Stimulated activated CD4-positive, alpha-beta T cell treated with anti-CD3 and anti-CD28 coated beads, Interleukin-12 subunit alpha, Interleukin-12 subunit beta, amount 100 ng/mL, for 24 hours (primary cell): ENCODE data around the gene SLC66A1.
A peak's percentile ranks its signal among the peaks of the same experiment; 100 is the strongest.

ENCODE experiments used
- DNase-seq, 2 experiments: peaks; one replicate each; pipeline ENCODE4 v3.0.0-alpha.2; 2020; ENCODE audit warnings: low read depth in 2 of 2

The SLC66A1 gene

DNA sequence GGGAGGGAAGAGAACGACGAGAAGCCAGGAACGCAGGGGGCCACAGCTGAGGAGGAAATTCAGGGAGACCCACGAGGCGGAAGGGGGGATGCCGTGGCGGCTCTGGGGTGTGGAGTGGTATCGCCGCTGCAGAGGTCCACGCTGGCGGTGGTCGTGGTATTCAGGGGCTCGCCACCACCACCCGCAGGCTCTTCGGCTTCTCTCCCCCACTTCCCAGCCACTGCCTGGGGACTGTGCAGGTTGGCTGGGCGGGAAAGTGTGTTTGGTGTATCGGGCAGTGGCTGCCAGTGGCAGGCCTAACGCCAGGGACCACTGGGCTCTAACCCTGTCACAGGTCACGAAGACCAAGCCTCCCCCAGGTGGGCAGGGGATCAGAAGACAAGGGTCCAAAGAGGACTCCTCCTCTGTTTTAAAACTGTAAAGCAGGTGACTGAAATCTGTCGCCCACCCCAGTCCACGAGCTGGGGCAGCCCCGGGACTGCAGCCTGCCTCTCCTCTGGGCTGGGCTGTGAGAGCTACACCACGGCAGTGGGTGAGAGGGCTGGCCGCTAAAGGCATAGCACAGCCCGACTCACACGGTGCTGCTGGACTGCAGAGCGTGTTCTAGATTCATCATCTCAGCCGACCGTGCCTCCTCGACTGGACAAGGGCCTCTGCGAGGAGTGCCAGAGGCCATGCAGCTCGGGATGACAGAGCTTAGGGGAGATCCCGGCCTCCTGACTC is 30.9 kb downstream of the SLC66A1 start:
- no peak for DNase-seq

DNA sequence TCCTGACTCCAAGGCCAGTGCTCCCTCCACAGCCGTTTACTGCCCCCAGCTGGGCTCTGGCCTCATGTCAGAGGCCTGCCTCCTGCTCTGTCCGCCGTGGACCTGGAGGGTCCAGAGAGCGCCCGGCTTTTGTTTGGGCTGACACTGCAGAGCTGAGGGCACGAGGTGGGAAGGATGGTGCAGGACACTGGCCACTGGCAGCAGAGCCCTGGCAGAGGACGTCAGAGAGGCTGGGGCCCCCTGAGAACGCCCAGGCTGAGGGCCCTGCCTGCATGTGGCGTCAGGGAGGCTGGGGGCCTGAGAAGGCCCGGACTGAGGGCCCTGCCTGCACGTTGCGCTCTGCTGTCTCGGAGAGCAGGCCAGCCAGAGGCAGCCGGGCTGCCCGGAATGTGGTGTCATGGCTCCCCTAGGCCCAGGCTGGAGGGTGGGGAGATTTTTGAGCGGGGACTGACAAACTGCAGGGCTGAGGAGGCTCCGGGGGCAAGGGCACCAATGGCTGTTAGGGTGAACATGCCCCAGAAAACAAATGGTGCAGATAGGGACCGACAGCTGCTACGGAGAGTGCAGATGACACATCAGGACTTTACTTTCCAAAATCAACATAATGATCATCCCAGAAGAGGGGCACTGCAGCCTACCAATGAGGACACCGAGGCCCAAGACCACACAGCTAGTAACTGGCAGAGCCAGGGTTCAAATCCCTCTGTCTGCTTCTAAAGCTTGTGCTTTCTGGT is 31.7 kb downstream of the SLC66A1 start:
- DNase-seq, result no peak

DNA sequence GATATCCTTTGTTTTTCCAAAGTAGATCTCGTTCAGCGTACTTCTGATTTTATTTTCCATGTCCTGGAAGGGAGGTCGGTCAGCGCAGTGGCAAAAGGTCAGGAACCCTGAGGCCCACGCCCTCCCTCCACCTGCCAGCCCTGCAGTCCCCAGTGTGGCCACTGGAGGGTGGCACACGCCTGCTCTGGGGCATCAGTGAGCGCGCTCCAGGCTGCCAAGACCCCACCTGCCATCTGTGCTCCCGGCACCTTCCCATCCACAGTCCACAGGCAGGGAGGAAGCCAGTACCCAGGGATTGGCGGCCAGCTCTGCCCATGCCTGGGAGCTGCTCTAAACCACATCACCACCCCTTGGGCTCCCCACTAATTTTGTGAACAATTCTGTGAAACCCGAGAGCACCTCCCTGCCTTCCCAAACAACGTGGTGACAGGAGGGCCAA is 32.3 kb downstream of the SLC66A1 start:
- peak; percentile 11 to 22 for DNase-seq

DNA sequence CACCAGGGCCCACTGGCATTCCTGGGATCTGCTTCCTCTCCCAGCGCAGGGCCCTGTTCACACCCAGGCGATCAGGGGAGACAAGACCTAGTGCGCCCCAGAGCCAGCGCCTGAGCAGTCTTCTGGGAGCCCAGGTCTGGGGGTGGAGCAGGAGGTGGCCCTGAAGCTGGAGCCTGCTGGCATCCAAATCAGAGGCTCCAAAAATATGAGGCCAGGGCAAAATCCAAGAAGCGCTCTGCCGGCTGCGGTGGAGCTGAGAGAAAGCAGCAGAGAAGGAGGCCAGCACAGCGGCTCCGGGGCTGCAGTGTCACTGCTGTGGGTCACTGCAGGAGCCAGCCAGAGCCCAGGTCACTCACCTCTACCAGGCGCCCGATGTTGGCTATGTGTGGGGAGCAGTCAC is 32.7 kb downstream of the SLC66A1 start:
- DNase-seq, result no peak

DNA sequence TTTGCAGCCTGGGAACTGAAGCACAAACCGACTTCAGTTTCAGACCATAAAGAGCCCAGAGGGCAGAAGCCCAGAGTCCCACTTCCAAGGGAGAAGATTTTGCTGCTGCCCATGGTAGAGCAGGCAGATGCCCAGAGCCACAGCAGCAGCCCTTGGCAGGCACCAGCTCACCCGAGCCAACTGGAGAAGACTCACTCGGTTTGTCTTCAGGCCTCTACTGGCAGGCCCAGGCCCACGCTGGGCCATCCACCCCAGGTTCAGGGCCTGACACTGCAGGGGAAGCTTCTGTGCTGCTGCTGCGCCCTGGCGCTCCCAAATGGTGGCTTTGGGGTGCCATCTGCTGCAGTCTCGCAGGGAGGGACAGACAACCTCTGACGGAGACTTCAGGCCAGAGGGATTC is 33.3 kb downstream of the SLC66A1 start:
- no peak for DNase-seq

DNA sequence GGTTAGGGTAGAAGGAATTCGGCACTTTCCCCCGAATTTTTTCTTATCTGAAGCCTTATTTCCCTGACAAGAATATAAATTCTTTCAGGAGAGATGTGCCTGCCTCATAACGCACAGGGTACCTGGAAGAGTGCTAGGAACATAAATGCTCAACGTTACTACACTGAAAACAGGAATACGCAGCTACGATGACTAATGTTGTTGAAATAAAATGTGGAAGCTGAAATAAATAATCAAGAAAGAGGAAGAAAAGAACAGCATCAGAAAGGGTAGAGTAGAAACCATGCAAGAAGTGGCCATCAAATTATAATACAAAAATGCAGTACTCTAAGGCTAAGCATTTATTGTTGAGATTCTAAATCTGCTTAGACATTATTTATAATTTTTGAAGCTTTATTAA is 33.9 kb downstream of the SLC66A1 start:
- no peak for DNase-seq

DNA sequence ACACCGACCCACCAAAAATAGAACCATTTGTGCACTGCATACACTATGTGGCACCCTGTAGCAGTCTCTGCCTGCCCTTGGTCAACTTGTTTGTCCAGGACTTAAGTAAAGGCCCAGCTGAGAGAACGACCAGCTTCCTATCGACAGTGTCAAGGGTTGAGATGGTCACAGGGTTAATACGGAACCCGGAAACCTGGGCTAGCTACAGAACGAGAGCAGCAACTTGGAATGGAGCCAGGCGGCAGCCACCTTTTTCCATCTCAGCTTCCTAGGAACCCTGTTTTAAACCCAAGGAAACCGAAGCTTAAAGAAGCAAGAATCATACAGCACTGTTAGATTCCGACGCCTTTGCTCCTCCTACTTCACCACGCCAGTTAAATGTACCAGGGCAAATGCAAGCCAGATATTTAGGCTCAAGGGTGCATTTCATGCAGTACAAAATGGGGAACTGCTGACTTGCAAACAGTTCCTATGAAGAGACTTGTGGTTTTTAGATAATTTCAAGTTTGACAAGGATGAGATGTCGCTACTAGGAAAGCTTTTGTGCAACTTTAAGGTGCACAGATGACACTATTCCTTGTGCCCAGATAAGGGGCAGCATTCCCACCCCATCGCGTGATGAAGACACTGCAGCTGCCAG is 35.5 kb downstream of the SLC66A1 start:
- DNase-seq, result no peak

DNA sequence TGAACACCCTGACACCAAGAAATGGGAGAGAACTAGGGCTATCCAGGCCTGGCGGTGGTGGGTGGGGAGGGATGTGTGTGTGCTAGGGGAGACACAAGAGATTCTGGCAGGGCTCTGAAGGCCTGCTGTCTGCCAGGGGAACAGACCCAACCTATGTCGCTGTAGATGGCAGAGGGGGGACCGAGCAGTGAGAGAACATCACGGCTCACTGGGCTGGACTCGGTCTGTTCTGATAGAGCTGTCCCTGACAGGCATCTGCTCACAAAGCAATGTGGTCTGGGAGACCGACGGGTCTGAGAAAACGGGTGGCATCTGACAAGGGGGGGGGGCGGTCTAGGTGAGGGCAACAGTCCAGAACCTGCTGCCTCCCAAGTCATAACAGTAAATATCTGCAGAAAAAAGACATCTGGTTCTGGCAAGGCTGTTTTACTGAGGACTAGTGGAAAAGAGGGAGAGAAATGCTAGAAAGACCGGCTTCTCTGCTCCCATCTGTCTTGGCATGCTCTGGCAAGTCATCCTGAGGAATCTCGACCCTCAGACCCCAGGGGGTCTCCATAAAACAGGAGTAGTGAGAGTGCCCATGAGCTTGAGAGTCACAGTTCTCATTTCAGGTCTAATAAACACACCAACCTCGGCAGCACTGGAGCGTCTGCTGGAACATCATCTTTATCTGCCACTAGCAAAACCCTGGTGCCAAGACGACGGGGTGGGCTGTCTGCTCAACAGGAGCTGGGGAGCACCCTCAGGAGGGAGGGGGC is 36.5 kb downstream of the SLC66A1 start:
- no peak for DNase-seq

DNA sequence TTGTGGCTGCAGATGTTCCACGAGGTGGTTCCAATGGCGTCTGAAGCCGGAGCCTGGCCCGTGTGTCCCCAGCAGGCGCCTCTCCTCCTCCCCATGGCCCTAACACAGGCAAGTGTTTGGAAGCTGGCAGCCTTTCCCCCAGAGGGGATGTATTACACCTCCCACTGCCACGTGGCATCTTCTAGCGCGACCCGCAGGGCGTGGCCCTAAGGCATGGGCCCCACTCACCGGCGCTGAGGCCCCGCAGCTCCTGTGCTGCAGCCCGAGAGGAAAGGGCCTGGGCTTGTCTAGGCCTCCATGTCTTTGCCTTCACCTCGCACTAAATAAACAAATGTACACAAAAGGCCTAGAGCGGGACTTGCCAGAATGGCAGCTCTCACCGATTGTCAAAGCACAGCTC is 37.9 kb downstream of the SLC66A1 start:
- no peak for DNase-seq

DNA sequence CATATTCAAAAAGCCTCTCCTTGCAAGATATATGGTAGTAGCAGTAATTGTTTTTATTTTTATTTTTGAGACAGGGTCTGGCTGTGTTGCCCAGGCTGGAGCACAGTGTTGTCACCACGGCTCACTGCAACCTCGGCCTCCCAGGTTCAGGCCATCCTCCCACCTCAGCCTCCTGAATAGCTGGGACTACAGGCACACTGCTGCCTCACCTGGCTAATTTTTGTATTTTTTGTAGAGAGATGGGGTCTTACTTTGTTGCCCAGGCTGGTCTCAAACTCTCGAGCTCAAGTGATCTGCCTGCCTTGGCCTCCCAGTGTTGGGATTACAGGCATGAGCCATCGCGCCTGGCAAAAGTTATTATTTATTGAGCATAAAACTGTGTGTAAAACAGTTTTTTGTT is 38.4 kb downstream of the SLC66A1 start:
- no peak for DNase-seq

DNA sequence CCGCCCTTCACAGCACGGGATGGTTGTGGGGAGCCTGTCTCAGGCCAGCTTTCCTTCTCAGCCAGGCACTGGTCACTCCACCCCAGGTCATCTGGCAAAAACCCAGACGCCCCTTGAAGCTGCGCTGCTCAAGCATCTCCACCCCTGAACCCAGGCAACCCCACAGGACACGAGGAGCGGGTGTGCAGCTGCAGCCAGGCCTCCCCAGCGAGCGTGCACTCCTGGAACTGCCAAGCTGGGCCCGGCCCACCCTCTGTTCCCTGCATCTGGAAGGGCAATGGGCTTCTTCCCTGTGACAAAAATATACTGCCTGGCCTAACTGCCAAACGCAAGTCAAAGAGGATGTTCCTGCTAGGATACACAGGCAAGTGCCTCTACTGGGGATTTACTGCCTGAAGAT is 39.7 kb downstream of the SLC66A1 start:
- no peak for DNase-seq

DNA sequence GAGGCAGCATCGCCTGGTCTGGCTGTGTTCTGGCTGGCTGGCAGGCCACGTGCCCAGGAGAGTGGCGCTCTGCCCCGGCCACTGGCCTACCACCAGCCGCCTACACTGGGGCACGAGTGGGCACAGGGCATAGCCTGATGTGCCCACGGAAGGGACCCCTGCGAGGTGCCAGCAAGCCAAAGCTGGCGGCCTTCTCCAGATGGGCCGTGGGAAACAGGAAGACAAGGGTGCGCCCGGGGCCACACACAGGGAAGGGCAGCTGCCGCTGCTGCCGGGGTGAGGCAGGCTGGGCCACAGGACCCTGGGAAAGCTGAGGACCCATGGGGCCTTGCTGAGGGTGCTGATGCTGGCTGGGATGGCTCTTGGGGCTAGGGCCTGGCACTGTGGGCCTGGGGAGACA is 40.7 kb downstream of the SLC66A1 start:
- DNase-seq, result no peak

DNA sequence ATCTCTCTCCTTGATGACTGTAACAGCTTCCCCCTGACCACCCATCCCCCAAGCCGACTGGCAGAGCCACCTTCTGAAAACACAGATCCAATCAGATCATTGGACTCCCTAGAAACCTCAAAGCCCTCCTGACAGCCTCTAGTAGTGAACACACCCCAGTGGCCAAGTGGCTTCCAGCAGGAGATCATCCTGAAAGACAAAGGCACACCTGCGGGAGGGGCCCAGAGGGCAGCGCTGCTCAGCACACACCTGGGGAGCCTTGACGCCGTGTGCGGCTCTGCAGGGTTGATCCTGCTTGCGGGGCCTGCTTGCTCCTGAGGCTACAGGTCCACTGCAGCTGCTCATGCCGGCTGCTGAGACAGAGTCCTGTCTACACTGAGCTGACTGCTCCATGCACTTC is 41.5 kb downstream of the SLC66A1 start:
- no peak for DNase-seq

DNA sequence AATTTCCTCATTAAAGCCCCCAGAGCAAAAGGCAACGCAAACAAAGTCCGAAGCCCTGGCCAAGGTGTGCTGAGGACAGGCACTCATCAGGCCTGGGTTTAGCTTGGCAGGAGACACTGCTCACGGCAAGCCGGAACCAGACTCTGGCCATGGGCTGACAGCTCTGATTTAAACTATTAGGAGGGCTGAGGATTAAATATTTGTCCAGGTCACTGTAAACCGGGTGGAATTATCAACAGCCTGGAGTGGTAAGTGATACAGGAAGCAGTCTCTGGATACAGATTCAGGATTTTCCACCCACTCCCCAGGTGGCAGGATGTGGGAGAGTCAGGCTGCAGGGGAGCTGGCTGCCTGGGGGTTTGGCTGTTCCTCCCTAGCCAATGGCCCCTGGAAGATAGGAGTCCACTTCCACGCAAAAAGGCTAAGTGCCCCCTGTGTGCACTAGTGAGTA is 42.4 kb downstream of the SLC66A1 start:
- no peak for DNase-seq

DNA sequence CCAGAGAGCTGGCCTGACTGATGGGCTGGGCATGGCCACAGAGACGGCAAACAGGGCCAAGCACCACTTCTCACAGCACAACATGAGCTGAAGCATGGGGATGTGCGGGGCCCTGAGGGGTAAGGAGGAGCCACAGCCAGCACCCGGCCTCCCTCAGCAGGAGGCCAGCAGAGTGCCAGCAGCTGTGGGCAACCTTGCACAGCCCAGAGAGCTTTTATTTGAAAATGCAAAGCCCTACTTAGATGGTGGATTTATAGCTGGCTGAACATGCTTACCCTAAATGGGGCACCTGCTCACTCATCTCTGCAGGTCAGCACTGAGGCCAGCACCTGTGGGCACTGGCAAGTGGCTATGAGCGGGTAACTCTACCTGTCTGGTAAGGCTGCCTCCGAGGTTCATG is 44.1 kb downstream of the SLC66A1 start:
- DNase-seq, result no peak

DNA sequence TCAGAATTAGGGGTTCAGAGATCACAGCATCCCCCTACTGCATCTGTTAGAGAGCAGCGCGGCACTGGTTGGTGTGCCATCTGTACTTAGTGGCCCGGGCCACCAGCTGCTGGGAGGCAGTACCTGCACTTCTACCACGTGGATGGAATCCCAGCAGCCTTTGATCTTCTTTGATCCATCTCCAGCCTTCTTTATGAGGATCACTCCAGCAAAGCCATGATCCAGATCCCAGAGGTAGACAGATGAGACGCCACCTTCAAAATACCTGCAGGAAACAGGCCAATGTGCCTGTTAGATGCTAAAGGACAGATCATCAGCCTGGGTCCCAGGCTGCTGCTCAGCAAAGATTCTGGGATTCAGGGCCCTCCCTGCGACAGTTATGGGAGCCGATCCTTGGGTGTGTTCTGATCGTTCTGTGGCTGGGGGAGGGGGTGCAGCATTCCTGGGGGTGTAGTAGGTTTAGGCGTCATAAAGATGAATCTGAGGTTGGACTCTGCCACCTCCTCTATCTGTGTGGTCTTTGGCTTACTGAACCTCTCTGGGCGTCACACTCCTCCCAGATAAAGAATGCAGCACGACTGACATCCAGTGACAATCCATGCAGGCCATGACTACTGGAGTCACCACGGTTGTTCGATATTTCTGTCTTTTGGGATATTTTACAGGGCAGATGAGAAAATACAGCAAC is 45.3 kb downstream of the SLC66A1 start:
- no peak for DNase-seq

DNA sequence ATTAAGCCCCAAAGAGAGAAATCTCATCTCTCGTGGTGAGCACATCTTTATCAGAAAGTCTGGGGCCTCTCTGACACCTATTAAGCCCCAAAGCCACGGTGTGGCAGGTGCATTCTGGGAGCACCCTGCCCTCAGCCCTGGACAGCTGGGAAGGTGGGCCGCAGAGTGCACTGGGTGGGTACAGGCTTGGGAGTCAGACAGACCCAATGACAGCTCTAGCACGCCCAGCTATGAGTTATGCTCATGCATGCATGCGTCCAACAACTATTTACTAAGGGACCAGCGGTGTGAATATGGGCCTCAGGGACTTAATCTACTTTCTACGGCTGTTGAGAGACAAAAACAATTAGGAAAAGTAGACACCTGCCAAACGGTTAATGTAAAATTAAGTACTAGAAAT is 46.6 kb downstream of the SLC66A1 start:
- DNase-seq, result no peak

DNA sequence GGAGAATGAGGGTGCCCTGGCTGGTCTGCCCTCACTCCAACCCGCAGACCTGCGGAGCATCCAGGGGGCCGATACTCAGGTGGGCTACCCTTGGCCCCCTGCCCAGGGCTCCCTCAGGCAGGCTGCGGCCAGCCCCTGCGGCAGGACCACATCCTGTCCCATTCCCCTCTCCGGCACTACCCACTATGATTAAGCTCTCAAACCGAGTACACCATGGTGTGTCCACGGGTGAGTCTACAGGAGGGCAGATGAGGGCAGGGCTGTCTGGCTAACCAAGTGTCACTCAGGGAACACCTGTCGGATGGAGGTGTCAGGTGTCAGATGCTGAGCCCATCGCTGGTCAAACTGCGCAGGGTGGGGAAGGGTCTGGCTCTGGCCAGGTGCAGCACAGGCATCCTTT is 47.2 kb downstream of the SLC66A1 start:
- no peak for DNase-seq

DNA sequence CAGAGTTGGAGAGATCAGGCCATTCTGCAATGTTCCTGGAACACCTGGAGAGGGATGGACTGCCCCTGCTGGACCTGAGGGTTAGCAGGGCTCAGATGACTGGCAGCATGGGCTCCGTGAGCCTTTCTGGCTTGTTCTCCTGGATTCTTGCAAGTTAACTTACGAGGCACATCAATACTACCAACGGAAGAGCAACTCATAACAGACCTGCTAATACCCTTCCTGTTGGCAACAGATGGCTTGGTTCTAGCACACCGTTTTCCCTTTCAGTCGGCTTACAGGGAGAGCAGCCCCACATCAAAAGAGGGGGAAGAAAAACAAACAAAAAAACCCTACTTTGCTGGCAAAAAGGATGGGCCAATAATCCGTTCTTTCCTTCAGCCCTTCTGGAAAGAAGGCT is 47.9 kb downstream of the SLC66A1 start:
- no peak for DNase-seq

DNA sequence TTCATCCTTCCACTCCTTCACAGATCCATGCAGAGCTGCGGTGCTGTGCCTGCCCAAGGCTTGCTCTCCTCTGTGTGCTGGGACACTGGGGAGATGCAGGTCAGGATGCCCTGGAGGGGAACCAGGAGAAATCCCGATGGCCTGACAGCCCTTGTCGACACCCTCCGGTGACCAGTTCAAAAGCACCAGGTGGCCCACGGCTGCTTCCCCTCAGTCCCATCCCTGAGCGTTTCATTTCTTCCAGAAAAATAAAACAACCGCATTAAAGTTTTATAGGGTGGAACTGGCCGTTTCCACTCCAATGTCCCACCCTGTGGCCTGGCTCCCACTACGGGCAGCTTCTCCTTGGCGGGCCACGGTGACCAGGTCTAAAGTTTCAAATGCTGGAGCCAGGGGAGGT is 48.3 kb downstream of the SLC66A1 start:
- no peak for DNase-seq

DNA sequence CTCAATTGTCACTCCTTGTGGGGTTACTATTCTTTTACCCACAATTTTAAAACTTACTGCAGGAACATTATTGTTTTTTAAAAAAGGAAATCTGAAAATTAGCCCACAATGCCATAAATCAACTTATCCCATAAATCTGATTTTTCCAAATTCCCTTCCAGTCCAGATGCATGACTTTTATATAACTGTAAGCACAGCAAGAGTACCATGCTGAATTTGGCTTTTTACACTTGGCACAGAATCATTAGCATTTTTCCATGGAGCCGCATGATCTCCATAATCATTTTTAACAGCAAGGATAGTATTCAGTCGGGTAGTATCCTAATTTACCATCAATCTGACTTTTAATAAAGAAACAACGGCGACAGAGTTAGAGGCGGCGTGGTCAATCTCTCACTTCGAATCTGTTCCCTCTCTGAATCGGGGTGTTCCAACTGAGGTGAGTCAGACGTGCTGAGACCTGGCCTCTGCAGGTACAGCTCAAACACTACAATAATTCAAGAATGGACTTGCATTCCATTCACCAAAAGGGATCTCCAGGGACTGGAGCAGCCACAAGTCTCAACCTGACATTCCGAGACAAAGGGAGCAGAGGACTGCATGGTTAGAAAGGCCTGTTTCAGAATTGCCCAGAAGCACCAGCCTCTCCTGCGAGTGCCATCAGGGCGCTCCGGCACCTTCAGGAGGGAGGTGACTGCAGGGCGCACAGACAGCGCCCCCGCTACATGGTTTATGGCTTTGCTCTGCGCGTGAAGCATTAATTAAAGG is 48.9 kb downstream of the SLC66A1 start:
- no peak for DNase-seq
